Duodenal mucosa (tissue), 2 donors: Measurements from ENCODE around the gene TBC1D26.
"Not testable (repeated sequence)": the region's sequence is repeated elsewhere in the genome, so short reads cannot be mapped to it uniquely, and the experiment has no call there.

ENCODE experiments used
- H3K27ac ChIP-seq: one replicate; pipeline ENCODE4 v1.7.0; 2013; ENCODE audit warnings: low read depth, low read length
- H3K27me3 ChIP-seq, 2 donors: one replicate each; pipeline ENCODE4 v1.7.0; 2013; ENCODE audit warnings: low read length in 2 of 2, control low read depth in 1 of 2; ENCODE audit not compliant: insufficient read depth in 2 of 2, control insufficient read depth in 1 of 2
- H3K36me3 ChIP-seq, 2 donors: one replicate each; pipeline ENCODE4 v1.7.0; 2013; ENCODE audit warnings: low read length in 2 of 2, control low read depth in 1 of 2; ENCODE audit not compliant: insufficient read depth in 2 of 2, control insufficient read depth in 1 of 2
- H3K4me1 ChIP-seq, 2 donors: one replicate each; pipeline ENCODE4 v1.7.0; 2013; ENCODE audit warnings: low read length in 2 of 2, control low read depth in 1 of 2; ENCODE audit not compliant: insufficient read depth in 2 of 2, control insufficient read depth in 1 of 2
- H3K4me3 ChIP-seq, 2 donors: one replicate each; pipeline ENCODE4 v1.7.0; 2013; ENCODE audit warnings: low read length in 2 of 2, low read depth in 1 of 2
- H3K9ac ChIP-seq, 2 donors: one replicate each; pipeline ENCODE4 v1.7.0; 2013; ENCODE audit warnings: low read length in 2 of 2, low read depth in 1 of 2
- H3K9me3 ChIP-seq, 2 donors: one replicate each; pipeline ENCODE4 v1.7.0; 2013; ENCODE audit warnings: low read length in 2 of 2, control low read depth in 1 of 2; ENCODE audit not compliant: control insufficient read depth in 1 of 2

The TBC1D26 gene

DNA sequence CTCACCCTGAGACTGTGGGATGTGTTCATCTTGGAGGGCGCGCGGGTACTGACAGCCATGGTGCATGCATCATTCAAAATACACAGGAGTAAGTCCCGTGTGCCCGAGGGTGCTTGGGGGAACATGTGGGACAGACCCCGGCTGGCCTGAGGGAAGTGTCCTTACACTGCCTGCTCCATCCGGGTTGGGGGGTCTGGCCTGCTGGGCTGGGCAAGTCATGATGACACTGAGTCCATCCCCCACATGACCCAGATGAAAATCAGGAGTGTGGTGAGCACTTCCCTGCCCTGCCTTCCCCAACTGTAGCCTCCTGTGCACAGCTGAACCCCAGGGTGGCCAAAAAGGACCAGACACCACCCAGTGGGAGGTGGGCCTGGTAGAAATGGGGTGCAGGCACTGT lies 10.8 kb downstream of the TBC1D26 start:
- H3K9ac ChIP-seq, result no peak overlapping the region
- no peak overlapping the region for H3K4me3 ChIP-seq
- H3K9me3 ChIP-seq, result no peaks in the 10 kb centered on the region
- no peaks in the 10 kb centered on the region for H3K27me3 ChIP-seq
- no peaks in the 10 kb centered on the region for H3K4me1 ChIP-seq
- H3K27ac ChIP-seq, result no peak overlapping the region
- H3K36me3 ChIP-seq, result no peaks in the 10 kb centered on the region

DNA sequence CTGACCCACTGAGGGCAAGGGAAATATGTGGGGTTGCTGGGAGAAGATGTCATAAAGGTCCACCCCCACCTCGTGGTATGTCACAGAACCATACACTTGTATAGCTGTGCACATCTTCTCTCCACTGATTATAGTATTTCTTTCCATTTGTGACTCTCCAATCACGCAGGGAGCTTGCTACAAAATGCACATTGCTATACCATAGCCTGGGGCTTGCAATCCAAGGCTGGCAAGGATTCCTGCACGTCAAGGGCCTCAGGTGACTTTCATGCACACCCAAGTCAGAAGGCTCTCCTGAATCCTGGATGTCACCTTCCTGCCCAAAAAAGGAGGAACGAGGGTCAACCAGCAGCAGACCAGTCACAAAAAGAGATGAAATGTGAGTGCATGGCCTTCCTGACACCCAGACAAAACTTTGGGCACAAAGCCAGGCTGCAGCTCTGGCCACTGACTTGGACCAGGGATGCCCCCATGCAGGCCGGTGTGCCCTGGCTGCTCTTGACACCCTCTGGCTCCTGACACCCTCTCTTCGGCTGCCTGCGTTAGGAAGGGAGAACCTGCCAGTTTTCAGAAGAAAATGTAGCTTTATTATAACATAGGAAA lies 12.1 kb downstream of the TBC1D26 start:
- H3K9ac ChIP-seq, result no peak overlapping the region
- H3K9me3 ChIP-seq, result no peaks in the 10 kb centered on the region
- H3K27ac ChIP-seq, result no peak overlapping the region
- no peaks in the 10 kb centered on the region for H3K4me1 ChIP-seq
- no peaks in the 10 kb centered on the region for H3K36me3 ChIP-seq
- H3K27me3 ChIP-seq, result no peaks in the 10 kb centered on the region
- no peak overlapping the region for H3K4me3 ChIP-seq

DNA sequence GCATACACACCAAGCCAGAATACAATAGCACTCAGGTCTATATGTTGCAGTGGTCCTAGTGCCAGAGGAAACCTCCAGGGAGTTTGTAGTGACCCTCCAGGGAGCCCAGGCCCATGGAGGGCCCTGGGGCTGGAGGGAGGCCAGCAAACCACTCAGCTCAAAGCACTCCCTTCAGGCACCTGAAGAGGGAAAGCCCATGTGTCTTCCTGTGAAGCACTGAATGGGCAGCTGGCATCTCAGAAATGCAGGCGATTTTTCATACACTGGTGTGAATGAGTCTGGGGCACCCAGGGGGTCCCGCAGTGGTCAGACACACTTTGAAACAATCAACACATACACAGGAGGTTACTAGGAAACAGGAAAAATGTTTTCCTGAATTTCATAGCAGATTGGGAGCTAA lies 12.8 kb downstream of the TBC1D26 start:
- Histone ChIP-seq H3K4me3 (no peak overlapping the region), H3K4me1 (no peaks in the 10 kb centered on the region), H3K27ac (no peak overlapping the region), H3K9ac (no peak overlapping the region), H3K36me3 (no peaks in the 10 kb centered on the region), H3K9me3 (no peaks in the 10 kb centered on the region), H3K27me3 (no peaks in the 10 kb centered on the region)

DNA sequence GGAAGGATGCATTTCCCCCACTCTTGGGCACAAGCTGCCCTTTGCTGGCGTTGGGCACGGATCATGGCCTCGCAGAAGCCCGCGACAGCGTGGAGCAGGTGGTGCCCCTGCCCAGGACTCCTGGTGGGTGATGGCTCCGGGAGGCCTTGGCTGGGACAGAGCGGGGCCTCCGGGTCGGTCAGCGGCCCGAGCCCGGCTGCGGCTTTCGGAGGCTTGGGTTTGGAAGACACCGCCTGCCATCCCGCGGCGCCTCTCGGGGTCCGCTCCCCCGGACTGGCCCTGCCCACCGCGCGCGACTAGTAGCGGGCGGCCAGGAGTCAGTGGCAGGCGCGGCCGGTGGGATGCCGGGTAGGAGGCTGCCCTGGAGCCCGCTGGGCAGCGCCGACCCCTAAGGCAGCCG lies 17.3 kb downstream of the TBC1D26 start:
- H3K4me3 ChIP-seq, H3K9ac ChIP-seq, H3K27ac ChIP-seq, H3K9me3 ChIP-seq, H3K36me3 ChIP-seq, H3K27me3 ChIP-seq, H3K4me1 ChIP-seq: not testable (repeated sequence)

DNA sequence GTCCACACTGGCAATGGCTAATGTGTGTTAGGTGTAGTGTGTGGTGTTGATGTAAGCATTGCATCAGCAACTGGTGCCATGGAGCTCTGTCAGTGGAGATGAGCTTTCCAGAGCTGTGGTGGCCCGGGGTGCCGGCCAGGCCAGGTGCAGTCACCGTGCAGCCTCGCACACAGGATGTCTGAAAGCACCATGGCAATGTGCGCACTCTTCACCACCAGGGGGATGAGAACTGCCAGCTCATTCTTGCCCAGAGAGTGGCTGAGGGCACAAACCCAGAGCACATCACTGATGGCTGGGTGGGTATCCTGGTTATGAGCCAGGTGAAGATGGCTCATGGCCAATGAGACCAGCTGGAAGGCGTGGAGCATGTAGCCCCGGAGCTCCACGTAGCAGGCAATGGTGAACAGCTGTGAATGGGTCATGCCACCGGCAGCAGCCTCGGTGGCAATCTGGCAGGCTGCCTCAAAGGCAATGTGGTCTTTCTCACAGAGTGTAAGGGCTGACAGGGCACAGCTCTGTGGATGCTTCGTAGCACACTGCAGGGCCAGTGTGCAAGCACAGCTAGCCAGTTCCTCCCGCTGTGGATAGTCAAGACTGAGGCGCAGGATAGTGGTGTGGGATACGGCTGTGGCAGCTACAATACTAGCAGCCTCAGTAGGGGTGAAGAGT lies 36.9 kb downstream of the TBC1D26 start:
- not testable (repeated sequence) for H3K27ac ChIP-seq, H3K27me3 ChIP-seq, H3K4me1 ChIP-seq, H3K4me3 ChIP-seq, H3K9me3 ChIP-seq, H3K9ac ChIP-seq, H3K36me3 ChIP-seq

DNA sequence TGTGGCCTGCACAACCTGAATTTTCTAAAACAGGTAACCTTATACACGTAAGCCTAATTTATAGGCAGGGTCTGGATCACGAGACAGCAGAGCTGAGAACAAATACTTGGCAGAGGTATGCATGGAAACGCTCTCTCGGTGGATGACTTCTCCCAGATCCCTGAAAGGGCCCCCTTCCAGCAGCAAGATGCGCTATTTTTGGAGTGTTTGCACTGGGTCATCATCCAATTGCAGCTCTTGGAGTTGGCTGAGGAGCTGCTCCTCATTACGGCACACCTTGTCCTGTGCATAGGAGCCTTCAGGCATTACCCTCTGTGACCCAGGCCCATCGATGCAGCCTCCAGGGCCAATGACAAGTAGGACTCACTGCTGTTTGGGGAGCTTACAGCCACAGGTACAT lies 38.6 kb downstream of the TBC1D26 start:
- H3K27ac ChIP-seq, H3K4me3 ChIP-seq, H3K27me3 ChIP-seq, H3K4me1 ChIP-seq, H3K36me3 ChIP-seq, H3K9me3 ChIP-seq, H3K9ac ChIP-seq: not testable (repeated sequence)

DNA sequence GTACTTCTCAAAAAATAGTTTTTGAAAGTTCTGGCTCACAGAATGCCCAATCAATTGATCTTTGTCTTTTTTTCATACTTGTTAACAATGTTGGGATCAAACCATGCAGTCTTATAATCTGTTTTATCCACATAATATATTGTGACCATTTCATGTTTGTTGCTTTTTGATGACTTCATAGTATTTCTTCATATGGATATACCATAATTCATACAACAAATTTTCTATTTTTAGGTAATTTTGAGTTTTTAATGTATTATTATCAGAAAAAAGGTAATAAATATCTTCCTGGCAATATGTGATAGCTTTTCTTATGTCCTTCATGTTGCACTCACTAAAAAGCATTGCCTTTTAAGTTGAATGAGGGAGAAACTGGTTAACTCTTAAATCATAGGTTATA lies 44.8 kb downstream of the TBC1D26 start:
- Histone ChIP-seq H3K9ac (no peak overlapping the region), H3K36me3 (no peaks in the 10 kb centered on the region), H3K4me3 (no peak overlapping the region)

DNA sequence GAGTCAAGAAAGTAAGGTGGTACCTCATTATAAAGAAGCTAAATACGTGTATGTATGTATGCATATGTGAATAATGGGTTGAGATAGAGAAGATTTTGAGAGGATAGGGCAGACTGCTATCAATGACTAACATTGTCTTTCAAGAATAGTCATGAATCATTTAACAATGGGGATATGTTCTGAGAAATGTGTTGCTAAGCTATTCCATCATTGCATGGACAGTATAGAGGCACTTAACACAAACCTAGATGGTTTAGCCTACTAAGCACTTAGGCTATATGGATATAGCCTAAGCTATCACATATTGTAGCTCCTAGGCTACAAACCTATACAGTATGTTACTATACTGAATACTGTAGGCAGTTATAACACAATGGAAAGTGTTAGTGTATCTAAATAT lies 45.2 kb downstream of the TBC1D26 start:
- Histone ChIP-seq H3K9me3 (peaks cover 0 to 5% of the 10 kb centered on the region in 2 donors), H3K4me3 (no peak overlapping the region), H3K27ac (no peak overlapping the region), H3K4me1 (no peaks in the 10 kb centered on the region), H3K36me3 (no peaks in the 10 kb centered on the region), H3K27me3 (no peaks in the 10 kb centered on the region), H3K9ac (no peak overlapping the region)

More for the DNA sequence above, 44.8 kb downstream of the TBC1D26 start:
- peaks cover 0 to 5% of the 10 kb centered on the region in 2 donors for H3K9me3 ChIP-seq
- H3K27ac ChIP-seq, result no peak overlapping the region
- H3K4me1 ChIP-seq, result no peaks in the 10 kb centered on the region
- no peaks in the 10 kb centered on the region for H3K27me3 ChIP-seq

DNA sequence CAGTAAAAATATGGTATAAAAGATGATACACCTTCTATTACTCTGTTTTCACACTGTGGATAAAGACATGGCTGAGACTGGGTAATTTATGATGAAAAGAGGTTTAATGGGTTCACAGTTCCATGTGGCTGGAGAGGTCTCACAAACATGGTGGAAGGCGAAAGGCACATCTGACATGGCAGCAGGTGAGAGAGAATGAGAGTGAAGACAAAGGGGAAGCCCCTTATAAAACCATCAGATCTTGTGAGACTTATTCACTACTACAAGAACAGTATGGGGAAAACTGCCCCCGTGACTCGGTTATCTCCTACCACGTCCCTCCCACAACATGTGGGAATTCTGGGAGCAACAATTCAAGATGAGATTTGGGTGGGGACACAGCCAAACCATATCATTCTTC lies 45.6 kb downstream of the TBC1D26 start:
- peaks cover 0 to 5% of the 10 kb centered on the region in 2 donors for H3K9me3 ChIP-seq
- no peaks in the 10 kb centered on the region for H3K4me1 ChIP-seq
- no peak overlapping the region for H3K9ac ChIP-seq
- no peak overlapping the region for H3K4me3 ChIP-seq
- H3K27ac ChIP-seq, result no peak overlapping the region
- no peaks in the 10 kb centered on the region for H3K36me3 ChIP-seq
- no peaks in the 10 kb centered on the region for H3K27me3 ChIP-seq

DNA sequence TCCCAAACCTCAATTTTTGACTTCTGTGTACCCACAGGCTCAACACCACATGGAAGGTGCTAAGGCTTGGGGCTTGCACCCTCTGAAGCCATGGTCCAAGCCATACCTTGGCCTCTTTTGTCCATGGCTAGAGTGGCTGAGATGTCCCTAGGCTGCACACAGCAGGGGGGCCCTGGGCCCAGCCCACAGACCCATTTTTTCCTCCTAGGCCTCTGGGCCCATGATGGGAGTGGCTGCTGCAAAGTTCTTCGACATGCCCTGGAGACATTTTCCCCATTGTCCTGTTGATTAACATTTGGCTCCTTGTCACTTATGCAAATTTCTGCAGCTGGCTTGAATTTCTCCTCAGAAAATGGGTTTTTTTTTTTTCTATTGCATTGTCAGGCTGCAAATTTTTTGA lies 47.0 kb downstream of the TBC1D26 start:
- Histone ChIP-seq H3K36me3 (no peaks in the 10 kb centered on the region), H3K9me3 (peaks cover 0 to 5% of the 10 kb centered on the region in 2 donors), H3K9ac (no peak overlapping the region), H3K4me3 (no peak overlapping the region), H3K27ac (no peak overlapping the region), H3K4me1 (no peaks in the 10 kb centered on the region), H3K27me3 (no peaks in the 10 kb centered on the region)
